GM18861 (cell line): ENCODE results near the gene LCA5.
"Not testable (repeated sequence)": the region's sequence is repeated elsewhere in the genome, so short reads cannot be mapped to it uniquely, and the experiment has no call there.

ENCODE experiments used
- ATAC-seq: cut with Tn5 transposase; IDR thresholded peaks from one replicate; pipeline ENCODE4 v1.9.1; 2021; ENCODE audit not compliant: unreplicated experiment

The LCA5 gene

DNA sequence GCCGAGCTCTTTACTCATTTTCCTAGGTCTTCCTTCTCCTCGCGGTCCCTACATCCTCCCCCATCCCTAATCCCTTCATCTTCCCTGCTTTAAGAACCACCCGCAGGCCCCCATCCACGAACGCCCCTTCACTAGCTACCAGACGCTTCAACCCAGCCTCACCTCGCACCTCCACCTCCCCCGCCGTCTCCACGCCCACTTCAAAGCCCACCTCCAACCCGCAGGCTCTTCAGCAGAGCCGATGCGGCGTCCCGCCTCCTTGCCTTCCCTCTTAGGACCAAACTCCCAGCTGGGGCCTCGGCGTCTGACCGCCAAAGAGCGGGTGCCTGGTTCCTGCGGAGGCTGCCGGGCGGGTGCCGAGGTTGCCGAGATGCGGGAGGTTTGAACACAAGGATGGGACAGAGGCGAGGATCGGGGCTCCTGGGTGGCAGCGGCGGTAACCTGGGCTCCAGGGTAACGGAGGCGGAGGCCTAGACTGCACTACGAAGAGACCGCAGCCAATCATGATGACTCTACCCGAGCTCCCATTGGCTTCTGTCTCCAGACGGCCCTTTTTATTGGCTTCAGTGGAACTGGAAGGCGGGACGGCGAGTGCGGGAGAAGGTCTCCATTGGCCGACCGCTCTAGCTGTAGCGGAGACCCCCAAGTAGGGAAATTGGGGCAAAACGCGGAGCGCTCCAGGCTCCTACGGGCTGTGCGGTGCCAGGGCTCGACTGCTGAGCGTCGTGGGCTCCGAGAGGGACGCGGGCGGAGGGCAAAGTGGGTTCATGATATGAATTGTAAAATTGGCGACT lies at the start of gene LCA5:
Gene LCA5 (minus strand): TSS at position 477 of the 794 bp plus-strand sequence. CDS start 18,536 bp downstream, outside the sequence.
- peak; percentile 100 for ATAC-seq

DNA sequence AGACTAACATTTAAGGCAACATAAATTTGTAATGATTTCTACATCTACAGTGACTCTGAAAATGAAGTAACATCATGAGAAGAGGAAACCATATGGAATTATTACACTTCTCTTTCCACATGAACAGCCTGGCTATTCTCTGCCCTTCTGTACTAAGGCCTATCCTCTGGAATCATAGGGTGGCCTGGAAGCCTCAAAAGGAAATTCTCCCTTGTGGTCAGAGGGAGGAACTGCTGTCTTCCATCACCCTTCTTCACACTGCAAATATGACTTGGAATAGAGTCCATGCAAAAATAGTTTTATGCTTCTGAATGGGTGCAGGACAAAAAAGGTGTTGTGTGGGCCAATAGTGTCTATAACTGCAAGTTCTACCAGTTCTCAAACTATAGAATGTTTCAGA lies 49.3 kb upstream of the LCA5 start:
- peak; percentile 52 for ATAC-seq

DNA sequence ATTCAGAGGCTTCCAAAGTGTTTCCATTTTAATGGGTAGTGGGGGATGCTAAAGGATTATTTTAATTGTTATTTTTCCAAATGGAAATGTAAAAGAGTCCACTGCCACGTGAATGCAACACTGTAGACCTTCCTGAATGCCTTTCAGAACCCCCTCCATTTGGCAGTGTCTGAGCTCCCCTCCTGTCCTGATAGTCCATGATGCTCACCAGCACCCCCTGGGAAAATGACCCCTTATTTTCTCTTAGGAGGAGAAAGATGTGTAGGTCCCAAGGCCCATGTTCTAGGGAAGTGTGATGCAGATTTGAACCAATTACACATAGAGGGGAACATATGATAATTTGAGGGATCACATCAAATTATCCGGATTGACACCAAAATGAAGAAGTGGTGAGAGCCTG lies 47.1 kb upstream of the LCA5 start:
- no peak for ATAC-seq

DNA sequence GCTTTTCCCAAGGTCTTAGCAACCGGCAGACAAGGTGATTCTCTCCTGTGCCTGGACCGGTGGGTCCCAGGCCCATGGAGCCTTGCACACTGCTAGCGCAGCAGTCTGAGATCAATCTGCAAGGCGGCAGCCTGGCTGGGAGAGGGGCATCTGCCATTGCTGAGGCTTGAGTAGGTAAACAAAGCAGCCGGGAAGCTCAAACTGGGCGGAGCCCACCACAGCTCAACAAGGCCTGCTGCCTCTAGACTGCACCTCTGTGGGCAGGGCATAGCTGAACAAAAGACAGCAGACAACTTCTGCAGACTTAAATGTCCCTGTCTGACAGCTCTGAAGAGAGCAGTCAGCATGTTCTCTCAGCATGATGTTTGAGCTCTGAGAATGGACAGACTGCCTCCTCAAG lies 40.7 kb upstream of the LCA5 start:
- ATAC-seq = not testable (repeated sequence)

DNA sequence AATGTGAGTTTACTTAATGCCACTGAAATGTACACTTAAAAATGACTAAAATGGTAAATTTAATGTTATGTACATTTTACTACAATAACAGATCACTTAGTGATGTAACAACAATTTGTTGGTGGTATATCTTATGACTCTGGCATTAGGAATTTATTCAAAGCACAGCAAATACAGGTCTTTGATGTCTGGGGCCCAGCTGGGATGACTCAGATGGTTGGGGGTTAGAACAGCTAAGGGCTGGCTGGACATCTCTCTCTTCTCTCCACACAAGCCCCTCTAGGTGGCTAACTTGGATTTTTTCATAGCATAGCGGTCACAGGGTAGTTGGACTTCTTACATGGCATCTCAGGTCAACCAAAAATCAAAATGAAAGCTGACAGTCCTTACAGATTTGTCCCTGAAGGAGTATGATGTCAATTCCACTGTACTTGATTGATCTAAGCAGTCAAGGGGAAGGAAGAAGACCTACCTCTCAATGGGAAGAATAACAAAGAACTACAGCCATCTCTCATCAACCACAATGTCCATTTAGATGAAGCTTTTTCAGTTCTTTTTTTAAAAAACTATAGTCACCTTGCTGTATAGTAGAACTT lies 37.5 kb upstream of the LCA5 start:
- no peak for ATAC-seq

DNA sequence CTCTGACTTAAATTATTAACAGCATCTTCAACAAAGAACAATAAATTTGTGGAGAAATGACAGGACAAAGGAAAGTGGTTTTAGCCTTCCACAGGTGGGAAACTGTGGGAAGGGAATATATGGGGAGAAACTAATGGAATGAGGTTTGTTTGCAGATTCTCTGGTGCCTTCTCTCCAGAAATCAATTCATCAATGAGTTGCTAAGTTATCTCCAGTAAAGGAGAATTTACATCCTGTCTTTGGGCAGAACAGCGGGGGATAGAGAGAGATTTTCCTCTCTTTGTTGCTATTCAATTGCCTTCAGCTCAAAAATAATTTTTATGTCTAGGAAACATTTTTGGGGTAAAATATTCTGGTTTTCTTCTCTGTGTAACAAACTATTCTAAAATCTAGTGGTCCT lies 36.9 kb upstream of the LCA5 start:
- ATAC-seq = no peak

- ATAC-seq = peak; percentile 26
These were observed 33.8 kb upstream of the LCA5 start for GRCh38 chr6:79571030-79571367.

GRCh38 chr6:79570129-79571029 lies 33.1 kb upstream of the LCA5 start:
- peak; percentile 91 for ATAC-seq

GRCh38 chr6:79568996-79569395 lies 31.8 kb upstream of the LCA5 start:
- ATAC-seq = no peak

DNA sequence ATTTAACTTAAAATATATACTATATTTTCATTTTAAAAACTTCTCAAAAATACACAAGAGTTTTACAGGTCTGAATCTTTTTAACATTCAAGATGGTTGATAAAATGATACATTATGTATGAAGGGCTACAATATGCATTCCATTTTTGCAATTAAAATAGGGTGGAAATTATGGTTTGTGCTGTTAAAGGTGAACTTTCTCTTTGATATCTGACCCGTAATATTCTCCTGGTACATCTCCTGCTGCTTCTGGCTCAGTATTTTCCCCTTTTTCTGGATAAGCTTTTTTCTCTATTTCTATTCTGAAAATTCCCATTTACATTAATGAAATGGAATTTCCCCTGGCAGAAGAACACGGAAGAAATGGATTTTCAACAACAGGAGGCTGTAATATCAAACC lies 27.4 kb upstream of the LCA5 start:
- no peak for ATAC-seq

DNA sequence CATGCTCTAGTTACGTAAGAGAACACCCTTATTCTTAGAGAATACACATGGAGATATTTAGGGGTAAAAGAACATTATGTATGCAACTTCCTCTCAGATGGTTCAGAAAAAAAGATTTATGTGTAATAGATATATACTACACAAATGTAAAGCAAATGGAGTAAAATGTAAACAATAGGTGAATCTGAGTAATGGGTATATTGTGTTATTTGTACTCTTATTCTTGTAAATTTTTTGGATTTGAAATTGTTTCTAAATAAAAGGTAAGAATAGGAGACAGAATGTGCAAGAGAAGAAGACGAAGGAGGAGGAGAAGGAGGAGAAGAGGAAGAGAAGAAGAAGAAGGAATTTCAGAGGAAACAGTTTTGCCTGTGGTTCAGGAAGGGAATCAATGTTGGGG lies 22.5 kb upstream of the LCA5 start:
- ATAC-seq = no peak

DNA sequence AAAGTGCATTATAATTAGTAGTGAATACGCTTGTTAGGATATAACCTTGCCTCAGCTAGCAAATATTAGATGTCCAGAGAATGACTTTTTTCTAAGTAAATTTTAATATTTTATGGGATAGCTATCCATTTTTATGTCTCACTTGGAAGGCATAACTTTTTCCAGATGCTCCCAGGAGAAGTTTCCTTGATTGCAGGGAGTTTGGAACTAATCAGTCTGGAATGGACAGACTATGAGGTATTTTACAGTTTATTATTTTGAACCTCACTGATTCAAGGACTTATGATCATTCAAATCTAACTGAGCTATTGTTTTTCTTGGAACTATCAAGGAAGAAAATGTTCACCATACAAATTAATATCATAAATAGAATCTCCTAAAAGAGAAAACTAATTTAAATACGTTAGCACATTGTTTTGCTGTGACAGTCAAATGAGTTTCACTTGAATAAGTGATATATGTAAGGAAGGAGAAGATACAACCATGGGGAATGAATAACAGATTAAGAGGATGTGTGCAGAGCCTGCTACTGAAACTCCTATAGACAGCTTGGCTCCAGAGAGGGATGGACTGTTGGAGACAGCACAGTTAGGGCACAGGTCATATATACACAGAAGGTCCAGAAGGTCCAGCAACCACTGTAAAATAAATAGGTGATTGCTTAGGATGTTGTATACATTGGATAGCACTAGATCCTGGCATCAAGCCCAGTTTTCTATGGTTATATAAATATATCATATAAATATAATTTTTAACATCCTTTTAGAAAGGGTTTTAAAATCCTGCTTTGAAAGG lies 20.6 kb upstream of the LCA5 start:
- no peak for ATAC-seq

DNA sequence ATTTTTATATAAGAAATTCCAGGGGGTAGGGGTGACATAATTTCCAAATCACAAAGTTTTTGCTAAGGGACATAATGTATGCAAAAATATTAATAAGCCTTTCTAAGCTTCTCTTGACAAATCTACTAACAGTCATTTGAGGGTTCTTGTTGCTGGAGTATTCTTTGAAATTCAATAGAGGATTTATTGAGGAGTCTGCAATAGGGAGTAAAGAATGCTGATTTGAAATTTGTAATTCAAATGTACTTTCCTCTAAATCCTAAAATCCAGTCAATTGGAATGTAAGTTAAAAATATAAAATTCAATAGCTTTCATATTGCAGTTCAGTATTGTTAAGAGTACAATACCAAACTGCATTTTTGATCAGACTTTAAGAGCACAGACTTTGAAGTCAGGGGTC lies 17.1 kb upstream of the LCA5 start:
- no peak for ATAC-seq

- ATAC-seq = no peak
These were observed 14.2 kb upstream of the LCA5 start for GRCh38 chr6:79551401-79551800.

DNA sequence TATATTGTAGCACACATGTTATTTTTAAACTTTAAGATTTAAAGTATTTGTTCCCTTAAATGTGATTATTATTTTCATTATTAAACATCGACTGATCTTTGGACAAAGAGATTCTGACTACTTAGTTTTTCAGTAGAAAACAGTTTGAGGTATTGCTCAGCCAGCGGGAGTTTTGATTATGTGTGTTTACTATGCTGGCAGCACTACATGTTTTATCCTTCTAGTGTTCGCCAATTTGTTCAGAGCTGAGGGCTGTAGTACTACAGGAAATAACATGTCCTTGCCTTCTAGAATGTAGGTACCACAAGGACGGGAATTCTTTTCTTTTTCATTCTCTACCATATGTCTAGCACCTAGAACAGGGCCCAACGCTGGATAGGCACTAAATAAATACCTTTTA lies 11.1 kb upstream of the LCA5 start:
- ATAC-seq = no peak

GRCh38 chr6:79546186-79546585 lies 9.0 kb upstream of the LCA5 start:
- ATAC-seq = no peak

DNA sequence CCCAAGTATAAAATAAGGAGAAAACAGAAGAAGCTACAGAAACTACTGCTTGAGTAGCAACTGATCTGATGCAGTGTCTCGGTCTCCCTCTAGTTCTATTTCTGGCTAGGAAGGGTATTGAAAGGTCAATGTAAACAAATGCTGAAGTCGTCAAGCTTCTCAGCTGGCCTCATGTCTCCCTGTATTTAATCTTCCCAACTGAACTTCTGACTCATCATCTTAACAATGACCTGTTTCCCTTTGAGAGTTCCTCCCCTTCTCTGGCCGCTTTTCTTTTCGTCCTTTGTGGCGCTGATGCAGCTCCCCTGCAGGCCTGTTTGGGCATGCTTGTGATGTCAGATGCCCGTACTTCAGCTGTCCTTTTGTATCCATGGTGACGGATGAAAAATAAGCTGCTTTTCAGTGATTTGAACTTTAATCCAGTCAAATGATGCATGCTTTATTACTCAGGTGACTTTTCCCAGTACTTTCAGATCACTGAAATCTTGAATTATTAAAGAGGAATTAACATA lies 7.8 kb upstream of the LCA5 start:
- ATAC-seq = peak; percentile 83

GRCh38 chr6:79544299-79544927 lies 7.2 kb upstream of the LCA5 start:
- ATAC-seq = peak; percentile 53

DNA sequence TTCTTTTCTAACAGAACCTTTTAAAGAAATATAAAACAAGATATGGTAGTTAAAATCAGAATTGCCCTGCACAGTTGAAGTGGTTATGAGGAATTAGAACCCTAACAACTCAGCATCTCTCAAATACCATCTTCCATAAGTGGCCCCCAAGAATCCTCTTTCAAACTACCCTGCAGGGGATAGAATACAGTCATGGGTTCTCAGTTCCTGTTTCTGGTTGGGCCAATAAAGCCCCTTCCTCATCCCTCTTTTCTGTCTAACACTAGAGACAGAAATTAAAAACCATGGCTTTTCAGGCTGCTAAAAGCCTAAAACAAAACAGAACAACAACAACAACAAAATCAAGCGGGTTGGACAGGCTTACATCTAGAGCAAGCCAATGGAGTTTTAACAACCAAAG lies 6.7 kb upstream of the LCA5 start:
- ATAC-seq = no peak

DNA sequence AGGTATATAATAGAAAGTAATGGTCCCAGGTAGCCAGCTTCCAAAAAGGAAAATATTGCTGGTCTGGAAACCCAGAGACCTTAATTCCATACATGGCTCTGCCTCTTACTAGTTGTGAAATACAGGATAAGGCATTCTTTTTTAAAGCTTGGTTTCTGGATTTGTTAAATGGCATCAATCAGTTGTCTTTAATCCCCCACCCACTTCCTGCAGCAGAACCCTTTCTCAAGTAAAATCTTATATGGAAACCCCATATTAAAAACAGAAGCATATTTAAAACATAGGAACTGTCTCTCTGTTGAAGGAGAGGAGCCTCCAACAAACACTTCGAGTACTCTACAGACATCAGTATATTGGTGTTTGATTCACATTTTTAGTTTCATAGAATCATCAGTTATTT lies 6.2 kb upstream of the LCA5 start:
- ATAC-seq = no peak
